ENCODE measurements around the gene CSHL1. TPM values are rescaled to one million over a fixed set of nuclear protein-coding genes. Genes with fewer than 3 reads are reported as not detected.

Gene CSHL1
- total and polyA plus RNA-seq, 5 experiments from 2014 or later: not detected

DNA sequence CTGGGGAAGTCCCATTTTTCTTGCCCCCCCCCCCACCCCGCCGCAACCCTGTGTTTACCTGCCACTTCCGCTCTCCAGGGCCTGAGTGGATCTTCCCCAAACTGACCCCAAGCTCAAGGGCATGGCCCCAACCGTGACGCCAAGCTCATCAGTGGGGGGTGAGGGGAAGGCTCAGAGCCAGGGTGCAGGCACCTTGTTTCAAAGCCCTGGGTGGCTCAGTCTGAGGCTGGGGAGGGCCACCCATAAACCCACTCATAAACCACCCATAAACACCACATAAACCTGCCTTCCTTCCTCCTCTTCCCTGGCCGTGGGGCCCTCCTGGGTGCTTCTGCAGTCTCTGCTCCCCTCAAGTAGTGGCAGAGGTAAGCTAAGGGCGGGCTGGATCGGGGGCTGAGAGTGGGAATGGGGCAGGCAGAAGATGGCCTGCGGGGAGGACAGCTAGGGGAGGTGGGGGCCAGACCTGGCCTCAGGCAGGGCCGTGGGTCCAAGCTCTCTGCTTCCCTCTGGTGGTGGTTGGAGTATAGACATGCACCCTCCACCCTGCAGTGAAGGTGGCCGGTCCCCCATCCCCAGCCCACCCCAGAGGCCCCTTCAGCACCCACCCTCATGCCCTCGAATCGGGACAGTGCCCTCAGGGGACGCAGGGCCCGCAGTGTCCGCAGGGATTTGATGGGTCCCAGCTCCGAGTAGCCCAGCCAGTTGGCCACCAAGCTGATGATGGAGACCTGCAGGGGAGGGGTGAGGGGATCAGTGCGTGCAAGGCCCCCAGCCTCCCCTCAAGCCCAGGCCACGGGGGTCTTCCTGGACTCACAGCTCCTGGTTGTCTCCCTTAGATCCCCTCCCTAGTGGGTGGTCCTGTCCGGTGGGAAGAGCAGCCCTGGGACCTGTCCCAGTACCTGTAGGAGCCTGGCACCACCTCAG is 35.6 kb upstream of the CSHL1 start:
- H3K27ac Mint-ChIP-seq: peak overlapping the region in 6 of 10 donors; percentile 9 to 82 (median 64)
- H3K4me1 Mint-ChIP-seq: peaks cover 14 to 31% (median 23%) of the 10 kb centered on the region in 4 donors
- DNase-seq: peak; percentile 16 to 72 (median 51)
- H3K9me3 Mint-ChIP-seq: no peaks in the 10 kb centered on the region
- ATAC-seq: peak; percentile 86 to 88
- POLR2A ChIA-PET: interaction anchor here (0.5 to 2.7 kb wide), 16 partner anchors 8 to 359 kb away, joined by 3 to 47 read pairs (median 5); partner anchors contain the start of genes CD79B, GH1 and ICAM2
- peaks cover 0 to 1% (median 0%) of the 10 kb centered on the region in 5 donors for H3K27me3 Mint-ChIP-seq
- peak overlapping the region; percentile 61 to 82 (median 74) for H3K4me3 Mint-ChIP-seq
- no peaks in the 10 kb centered on the region for H3K36me3 Mint-ChIP-seq

DNA sequence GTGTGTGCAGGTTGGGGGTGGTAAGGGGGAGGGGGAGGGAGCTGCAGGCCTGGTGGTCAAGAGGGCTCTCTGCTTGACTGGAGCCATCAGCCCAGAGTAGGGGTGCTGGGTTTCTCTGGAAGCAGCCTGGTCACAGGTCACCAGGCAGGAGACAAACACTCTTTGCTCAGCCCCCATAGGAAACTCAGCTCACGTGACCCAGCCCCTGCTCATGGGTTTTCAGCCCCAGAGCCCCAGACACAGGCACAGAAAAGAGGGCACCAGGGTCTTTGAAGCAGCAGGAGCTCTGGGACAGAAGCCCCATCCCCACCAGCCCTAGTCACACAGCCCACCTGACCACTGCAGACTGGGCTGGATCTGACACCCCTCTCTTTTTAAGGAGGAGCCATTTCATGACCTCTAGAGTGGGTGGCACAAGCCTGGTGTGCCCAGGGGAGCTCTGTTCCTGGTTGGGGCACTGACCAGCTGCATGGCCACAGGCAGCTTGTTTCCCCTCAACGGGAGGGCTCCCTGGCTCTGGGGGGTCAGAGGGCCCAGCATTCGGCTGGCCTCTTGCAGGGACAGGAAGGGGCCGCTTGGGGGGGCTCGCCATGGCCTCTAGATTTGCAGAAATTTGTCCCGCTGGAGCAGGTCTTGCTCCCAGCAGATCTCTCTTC is 34.9 kb upstream of the CSHL1 start:
- peaks cover 0 to 1% (median 0%) of the 10 kb centered on the region in 5 donors for H3K27me3 Mint-ChIP-seq
- peak overlapping the region in 7 of 10 donors; percentile 22 to 82 (median 72) for H3K4me3 Mint-ChIP-seq
- no peaks in the 10 kb centered on the region for H3K36me3 Mint-ChIP-seq
- DNase-seq (peak in 2 of 10 donors; percentile 9 to 50), ATAC-seq (peak; percentile 27 to 35)
- POLR2A ChIA-PET: interaction anchor here (0.5 to 2.7 kb wide), 15 partner anchors 9 to 358 kb away, joined by 3 to 47 read pairs (median 5); partner anchors contain the start of genes CD79B, GH1 and ICAM2
- H3K4me1 Mint-ChIP-seq: peaks cover 13 to 28% (median 23%) of the 10 kb centered on the region in 4 donors
- no peaks in the 10 kb centered on the region for H3K9me3 Mint-ChIP-seq
- H3K27ac Mint-ChIP-seq: peak overlapping the region in 3 of 10 donors; percentile 52 to 68 (median 59)

DNA sequence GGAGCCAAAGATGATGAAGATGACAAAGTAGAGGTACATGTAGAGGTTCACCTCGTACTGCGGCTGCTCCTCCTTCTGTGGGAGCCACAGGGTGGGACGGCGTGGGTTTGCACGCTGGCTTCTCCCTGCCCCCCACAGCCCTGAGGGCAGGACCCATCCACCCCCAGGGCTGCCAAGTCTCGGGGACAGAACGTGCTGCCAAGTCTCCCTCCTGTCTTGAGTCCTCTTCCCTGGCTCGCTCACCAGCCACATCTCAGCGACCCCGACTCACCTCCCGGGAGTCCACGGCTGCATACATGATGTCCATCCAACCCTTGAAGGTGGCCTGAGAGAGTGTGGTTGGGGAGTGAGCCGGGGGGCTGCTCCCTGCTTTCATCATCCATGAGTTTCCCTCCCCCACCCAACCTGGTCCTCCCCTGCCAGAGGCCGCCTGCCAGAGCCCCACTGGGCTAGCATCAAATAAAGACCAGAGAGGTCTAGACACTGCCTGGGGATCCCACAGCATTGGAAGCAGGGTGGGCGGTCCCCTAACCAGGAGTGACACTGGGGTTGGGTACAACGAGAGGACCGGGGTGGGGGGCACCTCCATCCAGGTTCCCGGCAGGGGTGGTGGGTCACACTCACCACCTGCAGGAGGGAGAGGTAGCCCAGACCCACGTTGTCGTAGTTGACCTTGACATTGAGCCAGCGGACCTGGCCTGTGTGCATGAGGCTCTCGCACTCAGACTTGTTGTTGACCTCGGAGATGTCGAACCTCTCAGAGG is 33.9 kb upstream of the CSHL1 start:
- H3K27me3 Mint-ChIP-seq: peaks cover 0 to 1% (median 0%) of the 10 kb centered on the region in 5 donors
- ATAC-seq (no peak), DNase-seq (no peak)
- no peaks in the 10 kb centered on the region for H3K9me3 Mint-ChIP-seq
- H3K27ac Mint-ChIP-seq: peak overlapping the region in 2 of 10 donors; percentile 34 to 59
- POLR2A ChIA-PET: interaction anchor here (1.3 to 2.7 kb wide), 2 partner anchors 8 to 14 kb away, joined by 3 to 47 read pairs; partner anchors contain the start of gene CD79B
- peak overlapping the region in 6 of 10 donors; percentile 41 to 73 (median 66) for H3K4me3 Mint-ChIP-seq
- H3K36me3 Mint-ChIP-seq: no peaks in the 10 kb centered on the region
- H3K4me1 Mint-ChIP-seq: peaks cover 11 to 27% (median 23%) of the 10 kb centered on the region in 4 donors

DNA sequence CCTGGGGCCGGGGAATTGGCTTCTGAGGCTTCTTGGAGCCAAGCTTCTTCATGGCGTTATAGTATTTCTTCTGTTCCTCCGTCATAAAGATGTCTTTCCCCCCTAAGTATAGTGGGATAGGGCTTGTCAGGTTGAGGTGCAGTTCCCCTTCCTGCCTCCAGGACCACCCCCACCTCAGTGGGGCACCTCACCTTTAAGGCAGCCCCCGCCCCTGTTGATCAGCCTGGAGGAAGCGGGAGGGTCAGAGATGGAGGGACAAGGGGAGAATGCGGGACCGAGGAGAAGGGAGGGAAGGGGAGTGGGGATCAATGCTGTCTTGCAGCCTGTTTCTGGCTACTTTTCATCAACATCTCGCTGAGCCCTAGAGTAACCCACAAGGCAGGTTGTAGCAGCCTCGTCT is 32.7 kb upstream of the CSHL1 start:
- Mint-ChIP-seq H3K9me3 (no peaks in the 10 kb centered on the region), H3K27ac (no peak overlapping the region), H3K36me3 (no peaks in the 10 kb centered on the region), H3K4me1 (peaks cover 13 to 37% (median 25%) of the 10 kb centered on the region in 4 donors), H3K4me3 (no peak overlapping the region), H3K27me3 (peaks cover 0 to 1% (median 0%) of the 10 kb centered on the region in 5 donors)
- DNase-seq: no peak
- POLR2A ChIA-PET: interaction anchor here (0.6 kb wide), 1 partner anchor 11 kb away, joined by 3 read pairs; no protein-coding TSS in a partner anchor
- ATAC-seq: no peak

DNA sequence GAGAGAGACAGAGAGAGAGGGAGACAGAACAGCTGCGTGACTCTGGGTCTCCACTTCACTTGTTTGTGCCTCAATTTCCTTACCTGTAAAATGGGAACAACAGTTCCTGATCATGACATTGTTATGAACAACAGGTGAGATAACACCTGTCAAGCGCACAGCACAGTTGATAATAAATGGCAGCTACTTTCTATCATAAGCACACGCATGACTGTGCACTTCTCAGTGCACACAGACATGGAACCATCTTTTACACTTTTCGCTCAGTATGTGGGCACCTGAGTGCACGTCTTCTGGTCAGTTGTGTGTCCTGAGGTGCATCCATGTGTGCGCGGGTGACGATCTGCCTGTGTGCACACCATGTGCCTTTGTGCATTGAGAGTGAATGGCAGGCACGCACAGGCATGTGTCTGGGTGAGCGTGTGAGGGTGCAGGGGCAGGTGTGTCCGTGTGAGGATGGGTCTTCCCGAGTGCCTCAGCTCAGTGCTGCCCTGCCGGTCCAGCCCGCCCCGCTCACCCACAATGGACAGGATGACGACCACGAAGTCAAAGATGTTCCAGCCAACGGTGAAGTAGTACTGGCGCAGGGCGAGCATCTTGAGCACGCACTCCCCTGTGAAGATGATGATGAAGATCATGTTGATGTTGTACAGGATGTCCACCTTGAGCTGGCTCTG is 31.4 kb upstream of the CSHL1 start:
- peak overlapping the region in 2 of 10 donors; percentile 15 to 82 for H3K27ac Mint-ChIP-seq
- H3K9me3 Mint-ChIP-seq: no peaks in the 10 kb centered on the region
- DNase-seq (no peak), ATAC-seq (no peak)
- peaks cover 0 to 1% (median 0%) of the 10 kb centered on the region in 5 donors for H3K27me3 Mint-ChIP-seq
- no peaks in the 10 kb centered on the region for H3K36me3 Mint-ChIP-seq
- no peak overlapping the region for H3K4me3 Mint-ChIP-seq
- peaks cover 18 to 47% (median 27%) of the 10 kb centered on the region in 4 donors for H3K4me1 Mint-ChIP-seq
- POLR2A ChIA-PET: interaction anchor here (0.5 to 0.8 kb wide), 3 partner anchors 11 to 15 kb away, joined by 3 to 4 read pairs (median 3); partner anchors contain the start of gene CD79B

DNA sequence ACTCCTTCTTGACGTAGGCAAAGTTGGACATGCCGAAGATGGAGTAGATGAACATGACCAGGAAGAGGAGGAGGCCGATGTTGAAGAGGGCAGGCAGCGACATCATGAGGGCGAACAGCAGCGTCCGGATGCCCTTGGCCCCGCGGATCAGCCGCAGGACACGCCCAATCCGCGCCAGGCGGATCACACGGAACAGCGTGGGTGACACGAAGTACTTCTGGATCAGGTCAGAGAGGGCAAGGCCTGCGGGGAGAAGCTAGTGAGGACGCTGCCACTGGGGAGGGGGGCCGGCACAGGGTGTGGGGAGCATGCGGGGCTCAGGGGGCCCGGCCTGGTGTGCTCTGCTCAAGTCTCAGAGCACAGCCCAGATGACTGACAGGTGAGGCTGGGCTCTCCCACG is 30.7 kb upstream of the CSHL1 start:
- H3K36me3 Mint-ChIP-seq: no peaks in the 10 kb centered on the region
- no peak for DNase-seq

DNA sequence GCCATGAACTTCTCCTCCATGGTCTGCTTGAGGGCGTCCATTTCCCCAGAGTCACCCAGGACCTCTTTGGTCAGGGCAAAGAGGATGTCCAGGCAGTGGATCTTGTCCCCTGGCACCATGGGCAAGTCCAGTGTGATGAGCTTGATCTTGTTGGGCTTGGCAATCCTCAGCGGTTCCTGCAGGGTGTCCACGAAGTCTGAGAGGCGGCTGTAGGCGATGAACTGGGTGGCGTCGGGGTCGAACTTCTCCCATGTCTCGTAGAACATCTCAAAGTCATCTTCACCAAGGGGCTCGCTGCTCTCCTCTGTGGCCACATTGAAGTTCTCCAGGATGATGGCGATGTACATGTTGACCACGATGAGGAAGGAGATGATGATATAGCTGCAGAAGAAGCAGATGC is 30.1 kb upstream of the CSHL1 start:
- POLR2A ChIA-PET: no interaction called here
- Mint-ChIP-seq H3K9me3 (no peaks in the 10 kb centered on the region), H3K27ac (no peak overlapping the region), H3K4me3 (no peak overlapping the region), H3K27me3 (peaks cover 0 to 1% (median 0%) of the 10 kb centered on the region in 5 donors), H3K36me3 (no peaks in the 10 kb centered on the region), H3K4me1 (peaks cover 14 to 47% (median 20%) of the 10 kb centered on the region in 4 donors)
- no peak for ATAC-seq
- DNase-seq: no peak

More for the DNA sequence above, 30.7 kb upstream of the CSHL1 start:
- no peak overlapping the region for H3K4me3 Mint-ChIP-seq
- no peaks in the 10 kb centered on the region for H3K9me3 Mint-ChIP-seq
- H3K27me3 Mint-ChIP-seq: peaks cover 0 to 1% (median 0%) of the 10 kb centered on the region in 5 donors
- ATAC-seq: no peak
- no peak overlapping the region for H3K27ac Mint-ChIP-seq
- H3K4me1 Mint-ChIP-seq: peaks cover 18 to 50% (median 25%) of the 10 kb centered on the region in 4 donors
- POLR2A ChIA-PET: interaction anchor here (0.8 kb wide), 1 partner anchor 15 kb away, joined by 3 read pairs; no protein-coding TSS in a partner anchor

DNA sequence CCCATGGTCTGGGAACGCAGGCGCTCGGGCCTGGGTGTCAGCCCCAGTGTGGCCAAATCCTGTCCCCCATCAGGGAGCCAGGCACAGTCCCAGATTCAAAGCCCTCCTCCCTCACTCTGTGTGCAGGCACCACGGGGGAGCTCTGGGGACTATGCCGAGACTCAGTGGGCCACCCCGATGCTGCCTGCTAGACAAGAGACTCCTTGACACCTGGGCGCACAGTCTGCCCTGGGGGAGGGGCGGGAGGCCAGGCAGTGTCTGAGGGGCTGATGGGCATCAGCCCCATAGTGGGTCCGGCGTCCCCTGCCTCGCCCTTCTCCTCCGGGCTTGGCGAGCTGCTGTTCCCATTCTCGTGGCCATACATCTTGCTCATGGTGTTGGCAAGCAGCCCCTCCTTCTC is 29.5 kb upstream of the CSHL1 start:
- ATAC-seq (no peak), DNase-seq (no peak)
- Mint-ChIP-seq H3K4me1 (peaks cover 9 to 46% (median 15%) of the 10 kb centered on the region in 4 donors), H3K27ac (no peak overlapping the region), H3K27me3 (peaks cover 0 to 1% (median 0%) of the 10 kb centered on the region in 5 donors), H3K9me3 (no peaks in the 10 kb centered on the region), H3K4me3 (no peak overlapping the region), H3K36me3 (no peaks in the 10 kb centered on the region)
- POLR2A ChIA-PET: no interaction called here

DNA sequence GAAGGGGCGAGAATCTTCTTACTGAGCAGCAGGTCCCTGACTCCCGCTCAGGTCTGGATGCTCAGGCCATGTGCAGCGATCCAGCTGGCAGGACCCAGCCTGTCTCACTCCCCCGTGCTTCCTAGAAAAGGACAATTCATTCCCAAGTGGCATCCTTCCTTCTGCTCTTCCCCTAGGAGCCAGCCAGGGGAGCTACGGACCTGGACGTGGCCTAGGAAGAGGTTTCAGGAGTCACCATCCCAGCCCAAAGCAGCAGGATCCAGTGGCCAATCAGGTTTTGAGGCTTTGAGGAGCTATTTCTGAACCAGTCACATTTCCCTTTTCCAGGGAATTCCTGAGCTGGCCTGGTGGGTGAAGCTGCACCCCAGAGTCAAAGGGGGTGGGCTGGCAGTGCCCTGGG is 28.8 kb upstream of the CSHL1 start:
- ATAC-seq (no peak), DNase-seq (no peak)
- Mint-ChIP-seq H3K4me1 (peaks cover 6 to 44% (median 11%) of the 10 kb centered on the region in 4 donors), H3K27ac (no peak overlapping the region), H3K36me3 (no peaks in the 10 kb centered on the region), H3K27me3 (peaks cover 0 to 1% (median 0%) of the 10 kb centered on the region in 5 donors), H3K4me3 (no peak overlapping the region), H3K9me3 (no peaks in the 10 kb centered on the region)
- POLR2A ChIA-PET: no interaction called here

DNA sequence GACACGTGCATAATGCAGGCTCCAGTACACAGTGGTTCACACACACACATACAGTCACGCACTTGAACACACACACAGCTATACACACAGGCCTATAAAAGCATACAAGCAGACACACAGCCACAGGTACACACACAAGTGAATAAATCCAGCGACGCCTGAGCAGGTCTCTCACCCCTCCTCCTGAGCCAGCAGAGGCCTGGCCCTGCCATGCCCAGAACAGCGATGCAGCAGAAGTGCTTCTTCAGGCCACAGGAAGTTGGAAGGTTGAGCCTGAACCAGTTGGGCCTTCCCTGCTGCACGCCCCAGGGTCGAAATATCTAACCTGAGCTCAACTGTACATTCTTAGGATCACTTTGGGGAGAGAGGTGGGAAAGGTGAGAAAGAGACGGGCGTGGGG is 28.3 kb upstream of the CSHL1 start:
- no peak overlapping the region for H3K4me3 Mint-ChIP-seq
- no peaks in the 10 kb centered on the region for H3K9me3 Mint-ChIP-seq
- DNase-seq: no peak
- POLR2A ChIA-PET: no interaction called here
- peaks cover 6 to 45% (median 10%) of the 10 kb centered on the region in 4 donors for H3K4me1 Mint-ChIP-seq
- no peaks in the 10 kb centered on the region for H3K36me3 Mint-ChIP-seq
- peak overlapping the region in 3 of 10 donors; percentile 0 to 43 (median 28) for H3K27ac Mint-ChIP-seq
- ATAC-seq: no peak
- peaks cover 0 to 1% (median 0%) of the 10 kb centered on the region in 5 donors for H3K27me3 Mint-ChIP-seq

DNA sequence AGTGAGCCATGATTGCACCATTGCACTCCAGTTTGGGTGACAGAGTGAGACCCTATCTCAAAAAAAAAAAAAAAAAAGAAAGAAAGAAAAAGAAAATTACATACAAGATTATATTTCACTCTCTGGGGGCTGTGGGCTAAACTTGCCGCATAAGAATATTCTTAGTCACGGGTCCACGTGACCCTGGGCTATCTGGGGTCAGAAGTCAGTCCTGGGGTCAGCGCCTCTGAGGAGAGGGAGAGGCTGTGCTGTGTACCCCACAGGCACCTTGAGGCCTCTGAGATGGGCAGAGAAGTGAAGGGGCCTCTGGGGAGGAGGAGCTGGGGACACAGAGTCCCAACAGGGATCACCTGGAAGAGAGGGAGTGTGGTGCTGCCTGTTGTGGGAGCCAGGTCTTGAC is 26.9 kb upstream of the CSHL1 start:
- POLR2A ChIA-PET: interaction anchor here (0.7 kb wide), 1 partner anchor 13 kb away, joined by 5 read pairs; no protein-coding TSS in a partner anchor
- no peak for DNase-seq
- no peak for ATAC-seq
- Mint-ChIP-seq H3K9me3 (no peaks in the 10 kb centered on the region), H3K4me1 (peaks cover 10 to 53% (median 11%) of the 10 kb centered on the region in 4 donors), H3K27ac (peak overlapping the region in 1 of 10 donors; percentile 66), H3K36me3 (no peaks in the 10 kb centered on the region), H3K4me3 (no peak overlapping the region), H3K27me3 (no peaks in the 10 kb centered on the region)

All from naive thymus-derived CD8-positive, alpha-beta T cell (primary cell).